SHP77 (cell line): ENCODE data around the gene HOXC12.

Source experiments
- DNase-seq, 2 experiments: peaks; one replicate each; lab custom pipeline; 2025; lab: John Stamatoyannopoulos, UW

Gene HOXC12

DNA sequence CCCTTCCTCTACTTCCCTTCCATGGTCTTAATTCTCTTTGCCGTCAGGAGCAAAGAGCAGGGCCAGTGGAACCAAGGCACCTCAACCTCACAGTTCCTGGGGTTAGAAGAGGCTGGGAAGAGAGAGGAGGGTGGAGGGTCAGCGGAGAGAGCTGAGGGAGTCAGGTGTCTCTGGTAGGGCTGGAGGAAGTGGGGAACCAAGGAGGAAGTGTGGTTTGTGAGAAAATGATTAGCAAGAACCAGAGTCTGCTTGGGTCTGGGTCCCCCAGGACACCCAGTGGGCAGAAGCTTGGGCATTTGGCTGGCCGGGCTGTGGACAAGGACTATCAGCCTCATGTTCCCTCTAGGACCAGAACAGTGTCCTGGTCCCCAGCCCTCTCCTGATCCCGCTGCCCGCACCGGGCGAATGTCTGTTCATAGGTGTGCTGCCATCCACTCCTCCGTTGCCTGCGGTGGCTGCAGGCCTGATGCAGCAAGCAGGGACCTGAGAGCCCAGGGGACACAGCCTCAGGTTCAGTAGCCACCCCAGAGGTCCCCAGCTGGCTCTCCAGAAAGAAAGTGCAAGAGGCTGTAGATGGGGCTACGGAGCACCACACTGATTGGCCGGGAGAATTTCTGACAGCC, 2.3 kb downstream of the HOXC12 start:
- DNase-seq: no peak

DNA sequence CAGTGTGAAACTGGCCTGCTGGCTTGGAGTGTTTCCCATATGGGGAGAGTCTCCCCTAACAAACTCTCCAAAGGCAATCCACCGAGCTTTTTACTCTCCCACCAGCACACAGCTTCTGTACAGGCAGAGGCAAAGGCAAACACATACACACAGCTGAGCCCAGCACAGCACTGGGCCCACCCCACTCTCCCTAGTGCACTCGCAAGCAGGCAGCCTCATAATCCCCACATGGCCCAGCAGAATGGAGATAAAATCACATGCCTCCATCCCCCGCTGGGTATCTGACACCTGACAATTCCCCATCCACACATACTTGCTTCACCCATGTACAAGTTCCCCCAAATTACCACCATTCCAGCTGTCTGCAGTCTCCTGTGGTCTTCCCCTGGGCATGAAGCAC, 3.4 kb downstream of the HOXC12 start:
- DNase-seq: no peak

DNA sequence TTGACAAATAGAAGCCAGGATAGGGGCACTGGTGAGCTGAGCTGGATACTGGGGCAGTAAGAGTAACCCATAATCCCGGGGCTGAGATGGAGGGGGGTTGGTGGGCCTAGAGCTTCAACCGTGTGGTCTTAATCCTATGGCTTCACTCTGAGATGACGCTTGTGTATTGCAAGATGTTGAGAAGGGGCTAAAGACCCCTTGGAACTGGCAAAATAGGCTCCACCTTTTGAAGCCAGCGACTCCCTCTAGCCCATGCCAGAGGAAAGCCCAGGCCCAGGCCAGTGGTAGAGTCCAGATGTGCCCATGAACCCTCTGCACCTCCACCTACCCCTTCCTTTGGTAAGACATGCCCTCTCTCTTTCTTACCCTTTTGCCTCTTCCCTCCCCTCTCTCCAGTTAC, 4.6 kb downstream of the HOXC12 start:
- no peak for DNase-seq

DNA sequence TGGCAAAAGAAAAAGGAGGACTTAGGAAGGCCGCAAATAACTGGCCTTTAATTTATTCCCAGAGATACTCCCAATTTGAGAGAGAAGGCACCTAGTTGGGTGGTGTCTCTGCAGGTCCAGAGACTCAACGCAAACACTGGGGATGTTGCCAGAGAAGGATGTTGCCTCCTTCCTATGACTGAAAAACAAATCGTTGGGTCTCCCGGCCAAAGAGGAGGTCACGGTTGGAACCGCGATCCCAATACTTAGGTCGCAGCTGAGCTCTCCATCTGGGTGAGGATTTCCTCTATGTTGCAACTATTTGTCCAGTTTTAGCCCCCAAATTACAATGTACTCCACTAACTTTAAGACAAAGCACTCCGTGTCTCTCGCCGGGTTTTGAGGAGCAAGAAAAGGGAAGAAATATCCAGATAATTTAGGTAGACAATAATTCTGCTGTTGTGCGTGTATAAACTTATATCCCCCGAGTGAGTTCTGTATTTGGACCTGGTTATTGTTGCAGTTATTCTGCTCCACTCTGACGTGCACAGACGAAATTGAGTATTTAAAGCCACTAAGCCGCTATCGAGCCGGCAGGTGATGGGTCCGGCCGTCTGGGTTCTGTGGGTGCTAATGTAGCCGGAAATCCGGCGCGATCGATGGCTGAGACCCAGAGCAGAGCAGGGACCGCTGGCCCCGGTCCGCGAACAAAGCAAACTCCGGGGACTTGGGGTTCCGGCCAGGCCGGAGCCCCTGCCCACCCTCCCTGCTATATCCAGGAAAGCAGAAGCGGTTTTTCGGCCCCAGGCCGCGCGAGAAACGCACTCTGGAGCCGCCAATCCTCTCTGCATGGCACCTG, 5.7 kb downstream of the HOXC12 start:
- no peak for DNase-seq

DNA sequence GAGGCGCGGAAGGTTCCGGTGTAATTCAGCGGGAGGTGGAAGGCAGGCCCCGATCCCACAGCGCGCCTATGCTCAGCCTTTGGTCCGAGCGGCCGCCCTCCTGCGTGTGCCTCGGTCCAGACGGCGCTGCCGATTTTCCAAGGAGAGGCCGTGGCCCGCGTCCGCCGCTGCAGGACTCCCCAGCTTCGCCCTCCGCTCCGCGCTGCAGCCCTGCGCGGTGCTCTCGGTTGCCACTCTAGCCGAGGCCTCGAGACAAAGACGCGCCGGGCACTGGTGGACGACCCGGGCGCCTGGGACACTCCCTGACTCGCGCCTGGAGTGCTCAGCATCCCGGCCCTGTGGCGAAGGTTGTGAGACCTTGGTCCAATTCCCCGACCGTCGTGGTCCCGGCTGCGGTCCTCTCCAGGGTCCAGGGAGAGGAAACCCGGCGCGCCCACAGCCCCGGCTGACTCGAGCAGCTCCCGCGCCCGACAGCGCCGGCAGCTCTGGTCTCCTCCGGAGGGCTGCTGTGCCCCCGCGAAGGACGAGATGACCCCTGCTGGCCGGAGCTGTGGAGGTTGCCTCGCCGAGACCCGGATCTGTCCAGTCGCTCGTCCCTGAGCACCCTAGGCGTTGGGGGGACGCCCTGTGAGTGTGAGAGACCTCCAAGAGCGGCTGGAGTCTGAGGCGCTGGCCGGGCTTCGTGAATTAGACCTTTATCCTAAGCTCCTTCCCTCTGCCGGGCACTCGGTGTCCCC, 6.5 kb downstream of the HOXC12 start:
- no peak for DNase-seq

DNA sequence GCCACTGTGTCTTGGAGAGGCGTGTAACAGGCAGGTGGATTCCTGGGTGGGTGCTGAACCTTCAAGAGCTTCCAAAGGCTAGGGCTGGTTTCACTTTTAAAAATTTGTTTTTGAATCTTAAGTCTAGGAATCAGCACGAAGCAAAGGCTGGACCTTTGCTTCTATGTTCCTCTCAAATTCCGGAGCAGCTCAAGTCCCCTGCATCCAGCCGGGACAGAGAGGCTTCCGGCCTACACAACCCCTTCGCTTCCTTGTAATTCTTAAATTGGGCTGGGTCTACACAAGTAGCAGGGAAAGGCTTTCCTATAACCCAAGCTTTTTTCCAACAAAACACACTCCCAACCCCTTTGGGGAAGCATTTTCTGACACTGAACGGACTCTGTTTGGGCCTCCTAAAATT, 8.3 kb downstream of the HOXC12 start:
- DNase-seq: no peak

DNA sequence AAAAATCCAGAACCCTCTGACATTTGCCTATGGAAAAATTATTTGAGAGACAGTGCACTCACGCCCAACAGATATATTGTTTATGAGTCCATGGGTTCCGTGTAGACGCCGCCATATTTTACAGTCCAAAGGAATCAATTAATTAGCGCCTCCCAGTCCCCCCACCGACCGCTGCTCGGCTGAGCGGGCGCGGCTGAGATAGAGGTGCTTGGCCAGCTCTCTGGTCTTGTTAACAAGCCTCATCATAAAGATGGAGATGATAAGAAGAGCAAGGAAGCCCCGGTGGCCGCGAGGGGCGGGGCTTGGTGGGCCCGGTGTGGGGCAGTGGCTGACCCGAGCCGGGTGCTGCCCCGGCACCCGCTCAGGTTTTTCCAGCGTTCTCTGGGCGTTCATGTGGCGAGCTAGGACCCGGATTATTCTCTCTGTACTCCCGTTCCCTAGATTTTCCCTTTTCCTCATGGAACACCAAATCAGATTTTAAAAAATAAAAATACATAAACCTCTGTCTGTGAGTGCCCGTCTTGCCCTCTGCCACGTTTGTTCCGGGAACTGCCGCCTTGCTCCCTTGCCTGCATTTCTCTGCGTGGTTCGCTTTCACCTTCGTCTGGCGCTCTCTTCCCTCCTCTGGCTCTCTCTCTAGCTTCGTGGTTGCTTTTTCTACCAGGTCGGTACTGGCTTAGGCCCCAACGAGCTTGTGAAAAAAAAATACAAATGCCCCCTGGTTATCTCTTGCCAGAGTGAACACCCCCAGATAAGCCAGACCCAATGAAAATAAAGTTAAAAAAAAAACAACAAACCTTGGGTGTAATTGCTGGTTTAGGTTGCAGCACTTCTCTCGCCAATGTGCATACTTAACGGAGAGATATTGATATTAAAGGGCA, 9.0 kb downstream of the HOXC12 start:
- no peak for DNase-seq

DNA sequence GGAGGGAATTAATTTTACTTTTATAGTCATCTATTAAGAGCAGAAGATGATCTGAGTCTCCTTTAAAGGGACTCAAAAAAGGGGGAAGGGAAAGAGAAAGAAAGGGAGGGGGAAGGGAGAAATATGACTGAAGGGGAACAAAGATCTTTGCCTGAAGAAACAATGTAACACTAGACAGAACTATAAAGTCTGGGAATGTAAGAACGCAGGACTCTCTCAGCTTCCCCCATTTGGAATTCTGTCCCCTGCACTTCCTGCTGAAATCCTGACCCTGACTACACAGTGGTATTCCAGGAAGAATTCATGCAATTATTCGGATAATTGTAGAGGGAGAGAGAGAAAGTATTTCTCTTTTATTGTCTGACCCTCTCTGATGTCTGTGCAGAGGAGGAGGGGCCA, 9.6 kb downstream of the HOXC12 start:
- DNase-seq: no peak

DNA sequence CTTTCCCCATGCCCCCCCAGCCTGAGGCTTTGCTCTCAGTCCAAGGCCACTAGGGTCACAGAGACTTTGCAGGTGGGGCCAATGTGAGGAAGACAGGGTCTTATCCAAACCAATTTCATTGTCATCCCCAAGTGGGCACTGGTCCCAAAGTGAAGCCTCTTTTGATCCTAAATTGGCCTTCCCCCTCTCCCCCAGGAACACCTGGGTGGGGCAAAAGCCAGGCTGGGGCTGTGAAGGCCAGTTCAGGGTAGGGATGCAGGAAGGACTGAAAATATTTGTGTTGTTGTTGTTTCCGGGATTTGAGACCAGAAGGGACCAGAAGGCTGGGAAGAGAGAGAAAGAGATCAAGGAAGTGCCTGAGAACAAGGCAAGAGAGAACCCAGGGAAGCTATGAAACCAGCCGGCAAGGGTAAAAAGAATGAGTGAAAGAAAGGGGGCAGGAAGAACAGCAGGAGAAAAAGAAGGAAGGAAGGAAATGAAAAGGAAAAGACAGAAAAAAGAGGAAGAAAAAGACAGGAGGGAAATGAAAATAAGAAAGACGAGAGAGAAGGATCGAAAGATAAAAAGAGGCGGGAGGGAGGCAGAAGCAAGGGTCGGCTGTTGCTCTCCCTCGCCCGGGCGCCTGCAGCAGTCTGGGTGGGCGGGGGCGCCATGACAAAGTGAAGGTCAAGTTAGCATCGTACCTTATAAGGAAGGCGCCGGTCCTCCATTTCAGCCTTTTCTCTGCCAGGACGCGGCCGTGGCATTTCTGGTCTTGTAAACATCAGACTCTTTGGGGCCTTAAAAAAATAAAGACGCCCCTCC, 10.8 kb downstream of the HOXC12 start:
- DNase-seq: no peak

DNA sequence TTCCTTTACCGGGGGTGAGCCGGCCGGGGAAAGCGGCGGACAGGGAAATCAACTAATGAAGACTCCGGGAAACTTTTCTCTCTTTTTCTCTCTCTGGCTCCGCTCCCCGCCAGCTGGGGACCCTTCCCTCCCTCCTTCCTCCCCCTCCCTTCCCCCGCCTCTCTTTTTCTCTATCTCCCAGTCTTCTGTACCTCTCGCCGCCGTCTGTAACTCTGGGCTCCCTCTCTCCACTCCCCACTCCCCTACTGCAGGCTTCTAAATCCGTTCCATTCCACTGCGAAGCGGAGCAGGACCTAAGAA, 11.3 kb downstream of the HOXC12 start:
- DNase-seq: no peak

DNA sequence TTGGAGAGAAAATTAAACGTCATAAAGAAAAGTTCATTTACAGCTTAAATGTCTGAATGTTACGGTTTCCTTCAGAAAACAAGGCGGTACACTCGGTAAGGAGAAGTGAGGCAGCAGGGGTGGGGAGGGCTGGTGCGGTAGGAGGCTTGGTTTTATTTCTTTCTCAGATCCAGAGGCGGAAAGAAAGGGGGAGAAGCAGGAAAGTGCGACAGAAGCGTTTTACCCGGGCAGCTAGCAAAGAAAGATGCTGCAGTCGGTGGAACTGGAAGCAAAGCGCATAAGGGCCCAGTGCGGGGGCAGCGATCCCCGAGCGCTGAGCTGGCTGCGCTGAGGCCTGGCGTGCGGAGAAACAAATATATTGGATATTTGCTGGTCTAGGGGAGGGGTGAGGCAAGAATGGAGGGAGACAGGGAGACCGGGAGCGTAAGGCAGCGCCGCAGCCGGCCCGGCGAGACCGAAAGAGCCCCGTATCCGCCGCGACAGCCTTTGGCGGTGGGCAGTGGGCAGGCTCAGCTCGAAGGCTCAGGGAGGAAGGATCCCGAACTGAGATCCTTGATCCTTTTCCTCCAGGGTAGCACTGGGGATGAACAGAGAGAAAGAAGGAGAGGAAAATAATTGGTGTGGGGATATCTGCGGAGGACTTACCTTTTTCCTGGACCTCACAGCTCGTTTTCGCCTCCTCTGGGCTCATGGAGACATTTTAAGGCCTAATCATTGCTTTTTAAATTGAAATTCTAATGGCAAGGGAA, 11.9 kb downstream of the HOXC12 start:
- no peak for DNase-seq

DNA sequence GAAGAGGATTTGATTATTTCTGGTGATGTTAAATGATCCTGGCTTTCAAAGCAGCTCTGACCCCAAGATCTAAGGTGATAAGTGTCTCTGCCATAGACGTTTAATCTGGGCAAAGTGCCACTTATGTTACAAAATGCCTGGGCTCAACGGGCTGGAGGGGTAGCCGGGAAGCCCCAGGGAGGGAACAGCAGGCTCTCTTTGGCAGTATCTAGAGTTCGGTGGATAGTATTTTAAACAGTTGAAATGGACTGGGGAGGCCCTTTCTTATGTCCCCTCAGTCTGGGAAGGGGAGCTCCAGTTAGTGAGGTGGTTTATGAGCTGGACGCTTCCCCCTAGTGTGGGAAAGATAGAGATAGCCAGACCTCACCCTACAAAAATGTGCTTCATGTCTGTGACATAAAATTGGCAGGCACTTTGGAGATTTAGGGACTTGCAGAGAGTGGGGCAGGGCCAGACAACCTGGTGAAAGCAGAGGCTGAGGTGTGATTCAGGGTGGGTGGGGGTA, 12.8 kb downstream of the HOXC12 start:
- DNase-seq: no peak

DNA sequence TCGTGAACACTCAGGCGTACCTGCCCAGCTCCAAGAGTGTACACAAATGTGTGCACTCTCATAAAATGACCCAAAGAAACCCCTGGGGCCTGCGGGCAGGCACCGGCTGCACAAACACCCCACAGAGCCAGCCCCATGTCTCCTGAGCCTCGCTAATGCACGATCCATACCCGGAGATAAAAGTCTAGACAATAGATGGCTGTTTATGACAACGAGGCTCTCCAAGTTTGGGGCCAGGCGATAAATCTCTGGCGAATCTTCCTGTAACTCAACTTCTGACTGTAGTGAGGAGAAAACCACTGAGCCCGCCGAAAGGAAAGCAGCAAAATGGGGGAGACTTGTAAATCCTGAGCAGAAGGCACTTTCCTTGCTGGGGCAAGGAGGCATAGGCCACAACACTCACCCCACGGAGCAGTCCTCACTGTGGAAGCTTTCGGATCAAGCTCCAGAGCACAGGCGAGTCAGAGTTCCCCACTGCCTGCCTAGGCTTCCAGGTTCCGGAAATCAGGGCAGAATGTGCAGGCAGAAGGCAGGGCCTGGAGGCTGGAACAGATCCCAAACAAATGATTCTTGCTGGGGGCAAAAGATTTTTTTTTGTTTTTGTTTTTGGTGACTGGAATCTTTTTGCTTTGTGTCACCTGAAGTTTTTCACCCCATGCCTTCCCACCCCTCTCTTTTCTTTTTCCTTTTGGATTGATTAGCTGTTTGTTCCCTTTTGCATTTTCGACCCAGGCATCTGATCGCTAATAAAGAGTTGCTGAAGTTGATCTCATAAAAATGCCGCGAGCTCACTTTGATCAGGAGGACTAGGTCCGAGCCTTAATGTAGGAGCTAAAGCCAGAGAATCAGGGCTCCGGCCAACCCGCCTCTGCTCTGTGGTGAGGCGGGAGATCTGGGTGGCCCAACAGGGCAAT, 13.8 kb downstream of the HOXC12 start:
- no peak for DNase-seq

DNA sequence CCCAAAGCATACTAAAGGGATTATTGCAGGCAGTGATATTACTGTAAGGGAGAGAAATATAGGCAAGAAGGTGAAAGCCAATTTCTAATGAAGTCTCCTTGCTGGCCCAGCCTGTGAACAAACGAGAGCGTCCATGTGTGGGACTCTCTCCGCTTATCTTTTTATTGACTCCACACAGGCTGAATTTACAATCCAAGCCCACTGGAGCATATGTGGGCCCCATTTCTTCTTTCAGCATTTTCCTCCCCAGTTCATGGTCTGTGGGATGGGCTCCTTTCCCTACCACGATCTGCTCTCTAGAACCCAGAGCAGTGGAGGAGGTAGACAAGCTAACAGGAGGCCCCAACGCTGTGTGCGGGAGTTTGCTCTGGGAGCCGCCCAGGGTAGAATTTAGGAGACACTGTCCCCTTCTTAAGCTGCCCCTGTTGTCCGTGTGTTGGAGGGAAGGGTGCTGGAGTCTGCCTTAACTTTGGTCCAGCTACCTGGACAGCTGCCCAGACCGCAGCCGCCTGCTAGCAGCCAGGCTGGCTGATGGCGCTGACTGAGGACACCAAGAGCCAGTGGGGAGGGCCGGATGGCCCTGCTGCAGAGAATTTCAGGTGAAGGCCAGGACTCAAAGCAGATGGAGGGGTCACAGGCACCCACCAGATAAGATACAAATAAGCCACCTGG, 15.0 kb downstream of the HOXC12 start:
- no peak for DNase-seq

DNA sequence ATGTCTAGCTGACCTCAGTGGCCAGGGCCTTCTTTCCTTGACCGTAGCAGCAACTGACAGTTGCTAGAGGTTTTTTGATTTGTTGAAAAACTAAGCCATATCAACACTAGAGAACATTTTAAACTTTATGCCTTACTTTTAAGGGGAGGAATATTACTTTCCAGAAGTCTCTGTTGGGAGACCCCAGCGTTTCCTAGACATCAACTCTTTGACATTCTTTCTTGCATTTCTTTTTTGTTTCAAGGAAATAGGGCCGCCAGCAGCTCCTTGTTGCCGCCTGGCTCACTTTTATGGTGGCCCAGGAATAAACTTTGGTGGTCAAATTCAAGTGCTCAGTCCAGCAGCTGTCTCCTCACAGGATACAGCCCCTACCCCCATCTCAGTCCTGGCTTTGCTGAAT, 15.7 kb downstream of the HOXC12 start:
- DNase-seq: no peak

DNA sequence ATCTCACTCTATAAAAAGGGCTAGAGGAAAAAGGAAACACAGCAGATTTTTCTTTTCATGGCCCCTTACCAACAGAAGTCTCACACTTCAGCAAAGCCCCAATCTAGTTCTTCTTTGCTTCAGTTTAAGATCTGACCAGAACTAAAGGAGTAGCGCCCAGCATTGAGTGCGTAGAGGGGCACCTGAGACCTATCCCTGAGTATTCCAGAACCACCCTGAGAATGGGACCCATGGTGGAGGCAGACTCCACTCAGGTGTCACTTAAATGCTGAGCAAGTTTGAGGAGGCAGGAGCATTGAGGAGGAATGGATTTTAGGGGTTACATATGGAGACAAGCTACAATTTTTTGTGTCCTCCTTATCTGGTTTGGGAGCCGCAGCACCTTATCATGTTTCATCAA, 16.4 kb downstream of the HOXC12 start:
- no peak for DNase-seq

DNA sequence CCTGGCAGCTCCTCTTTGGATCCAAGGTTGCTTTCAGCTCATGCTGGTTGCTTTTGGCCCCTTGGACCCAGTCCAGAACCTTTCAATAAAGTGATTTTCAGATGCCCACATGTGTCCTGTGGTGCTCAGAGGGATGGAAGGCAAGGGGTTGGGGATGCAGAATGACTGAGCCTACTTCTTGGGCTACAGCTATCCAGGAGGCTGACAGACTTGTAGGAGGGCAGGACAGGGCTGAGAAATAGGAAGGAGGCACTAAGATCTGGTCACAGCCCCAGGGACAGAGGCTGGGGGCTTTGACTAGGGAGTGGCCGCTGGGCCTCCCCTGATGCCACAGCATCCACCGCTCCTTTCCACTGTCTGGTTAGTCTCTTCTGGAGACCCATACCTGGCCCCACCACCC, 17.0 kb downstream of the HOXC12 start:
- no peak for DNase-seq

DNA sequence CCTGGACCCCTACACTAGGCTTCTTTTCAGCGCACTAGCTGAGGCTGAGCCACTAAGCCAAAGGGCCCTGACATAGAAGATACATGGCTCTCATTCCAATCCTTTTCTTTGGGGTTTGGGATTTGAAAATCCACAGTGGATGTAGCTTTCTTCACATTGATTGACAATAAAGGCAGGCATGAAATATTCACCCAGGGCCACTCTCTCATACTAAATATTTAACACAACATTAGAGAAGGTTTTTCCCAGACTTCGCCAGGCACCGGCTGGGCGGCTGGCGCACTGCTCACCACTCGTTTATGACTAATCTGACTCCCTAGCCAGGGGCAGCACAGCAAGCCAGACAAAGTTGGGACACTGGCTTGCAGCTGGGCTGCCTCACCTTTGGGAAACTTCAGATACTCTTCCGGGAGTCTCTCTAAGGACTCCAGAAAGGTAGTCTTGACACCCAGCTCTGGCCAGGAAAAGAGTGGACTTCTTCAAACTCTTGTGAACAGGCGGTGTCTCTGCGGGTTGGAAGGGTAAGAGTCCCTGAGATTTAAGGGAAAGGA, 17.5 kb downstream of the HOXC12 start:
- DNase-seq: no peak
